HepG2 (cell line): ENCODE data around the gene GIPC2. TPM values are rescaled to one million over a fixed set of nuclear protein-coding genes. Genes with fewer than 3 reads are reported as not detected.
"Not testable (repeated sequence)": the region's sequence is repeated elsewhere in the genome, so short reads cannot be mapped to it uniquely, and the experiment has no call there.

Source experiments
- ATAC-seq: fragments of 200-7000 bp; cut with Tn5 transposase; 3 replicates; pipeline ENCODE4 v1.9.1; 2020; ENCODE audit warnings: mild to moderate bottlenecking, moderate library complexity
- BruUV-seq: library from RNA; stranded (reverse); fragments of 400-500 nt; replicated peaks from 2 replicates; lab custom pipeline; 2021; lab: Mats Ljungman, UMichigan
- CTCF ChIA-PET: fragments of 300-600 bp; formaldehyde crosslinking; extraction: SDS; loops from one replicate; lab custom pipeline; 2021; ENCODE audit warnings: low total read pairs, inconsistent platforms, low intra/inter-chr PET ratio; lab: Yijun Ruan, JAX
- POLR2A ChIA-PET: fragments of 350-600 bp; sonication (Branson Sonifier 250); formaldehyde crosslinking; loops from one replicate; lab custom pipeline; 2020; ENCODE audit warnings: antibody characterized with exemption, inconsistent platforms; lab: Yijun Ruan, JAX
- DNase-seq: peaks from one replicate; pipeline ENCODE4 v3.0.0-alpha.2; 2015; ENCODE audit warnings: low spot score
- FAIRE-seq: peaks from 3 replicates; lab custom pipeline; 2011; peaks lifted over from hg19 to GRCh38; lab: Jason Lieb, UNC
- H2AFZ ChIP-seq: one replicate; pipeline ENCODE4 v1.6.1; 2011; ENCODE audit warnings: low read length, inconsistent platforms
- H3K27ac ChIP-seq: fragments of 300-600 bp; 3 replicates; pipeline ENCODE4 v1.8.0; 2011; ENCODE audit warnings: mixed run types, mild to moderate bottlenecking, mixed read lengths, low read length, inconsistent platforms; ENCODE audit not compliant: insufficient read depth; ENCODE audit errors: extremely low read length
- H3K27me3 ChIP-seq, 2 experiments: fragments of 200-600 bp in 1 of 2; 2 replicates in 1 of 2; 3 replicates in 1 of 2; pipeline versions ENCODE4 v1.6.0 to v1.8.0; 2011; ENCODE audit warnings: low read length in 2 of 2, mild to moderate bottlenecking in 2 of 2, moderate library complexity in 2 of 2, inconsistent platforms in 1 of 2; ENCODE audit not compliant: insufficient read depth in 2 of 2, control insufficient read depth in 1 of 2
- H3K36me3 ChIP-seq, 2 experiments: fragments of 200-600 bp in 1 of 2; replicated peaks in 1 of 2; 2 replicates in 1 of 2; 3 replicates in 1 of 2; pipeline versions ENCODE4 v1.5.1 to v1.8.0; 2011; ENCODE audit warnings: low read length in 2 of 2, inconsistent platforms in 1 of 2; ENCODE audit not compliant: insufficient read depth in 2 of 2, control insufficient read depth in 1 of 2
- H3K4me1 ChIP-seq: 2 replicates; pipeline ENCODE4 v1.5.1; 2012; ENCODE audit warnings: low read length, inconsistent platforms; ENCODE audit not compliant: insufficient read depth
- H3K4me2 ChIP-seq: 2 replicates; pipeline ENCODE4 v1.6.0; 2011; ENCODE audit warnings: low read depth, low read length, inconsistent platforms
- H3K4me3 ChIP-seq, 3 experiments: fragments of 200-600 bp in 1 of 3; sonication (generic), shearing (Covaris generic) in 1 of 3; replicated peaks in 1 of 3; 2 replicates each; pipeline ENCODE4 v1.5.1; 2011 to 2016; ENCODE audit warnings: low read length in 3 of 3, inconsistent platforms in 2 of 3, low read depth in 2 of 3, mild to moderate bottlenecking in 2 of 3, control low read depth in 1 of 3, mixed read lengths in 1 of 3; ENCODE audit not compliant: insufficient read depth in 1 of 3
- H3K79me2 ChIP-seq: one replicate; pipeline ENCODE4 v1.6.1; 2011; ENCODE audit warnings: low read length, inconsistent platforms; ENCODE audit not compliant: insufficient read depth
- H3K9ac ChIP-seq: 2 replicates; pipeline ENCODE4 v1.6.0; 2011; ENCODE audit warnings: mild to moderate bottlenecking, low read depth, low read length, inconsistent platforms; ENCODE audit not compliant: insufficient read depth
- H3K9me3 ChIP-seq: 2 replicates; pipeline ENCODE4 v1.5.1; 2012; ENCODE audit warnings: mild to moderate bottlenecking, low read length
- H4K20me1 ChIP-seq: 2 replicates; pipeline ENCODE4 v1.6.0; 2011; ENCODE audit warnings: inconsistent platforms, mild to moderate bottlenecking, low read length, moderate library complexity; ENCODE audit not compliant: insufficient read depth
- ZBTB21 ChIP-seq: sonication (generic); formaldehyde crosslinking; IDR thresholded peaks from 2 replicates; pipeline ENCODE4 v1.4.0; 2020; ENCODE audit warnings: missing genetic modification reagents
- ZBTB44 ChIP-seq: sonication (generic); formaldehyde crosslinking; IDR thresholded peaks from 2 replicates; pipeline ENCODE4 v1.4.0; 2020; ENCODE audit warnings: missing genetic modification reagents
- WGBS: methylation state at CpG from one replicate; pipeline ENCODE4 v1.1.6; 2017; ENCODE audit warnings: low lambda C conversion rate; 5-methylcytosine and 5-hydroxymethylcytosine counted together
- in situ Hi-C: cut with HindIII; loops from 2 replicates; pipeline ENCODE4 v1.10.0; 2017; ENCODE audit warnings: low pct_unique_long_range_greater_than_20kb; ENCODE audit not compliant: extremely low pct_ligation_motif_present
- intact Hi-C: fragments of 100-400 bp; cut with micrococcal nuclease; formaldehyde crosslinking; loops from one replicate; pipeline ENCODE4 v1.10.0; 2022; ENCODE audit not compliant: unreplicated experiment
- polyA plus RNA-seq, 8 experiments: library from polyadenylated mRNA; depleted of rRNA in 3 of 8; stranded (reverse) in 7 of 8; unstranded in 1 of 8; fragments of >200 nt; fragmentation: Illumina TruSeq in 4 of 8; extraction: Trizol in 4 of 8; gene quantifications; 2 replicates each; pipeline versions ENCODE4 v1.2.1 to v1.2.3, GENCODE V29; 2011 to 2016; ENCODE audit warnings: low read depth in 4 of 8, missing spikeins in 1 of 8, mixed read lengths in 1 of 8; ENCODE audit not compliant: insufficient read depth in 1 of 8
- total RNA-seq, 5 experiments: library from RNA; depleted of rRNA; stranded (reverse); fragments of >200 nt; fragmentation: Illumina TruSeq; extraction: Trizol; gene quantifications; 2 replicates each; pipeline ENCODE4 v1.2.3, GENCODE V29; 2016; ENCODE audit warnings: low read depth in 1 of 5

GIPC2 gene
- total and polyA plus RNA-seq, 2 of the 13 experiments (the other 11 are each of a cell fraction or from before 2014, with no cell fraction given), result 6.1 to 21.6 TPM

- no peak for DNase-seq
- Histone ChIP-seq H3K4me2 (no peak overlapping the region), H3K27ac (no peak overlapping the region), H3K9ac (no peak overlapping the region), H3K79me2 (peaks cover 44% of the 10 kb centered on the region), H3K27me3 (no peaks in the 10 kb centered on the region), H3K9me3 (no peaks in the 10 kb centered on the region), H3K36me3 (no peaks in the 10 kb centered on the region), H3K4me1 (no peaks in the 10 kb centered on the region), H3K4me3 (no peak overlapping the region), H4K20me1 (peaks cover 2% of the 10 kb centered on the region; the same call in 1 of the 2 replicates), H2AFZ (no peak overlapping the region)
- 96% methylated on average over 4 of the region's 4 CpGs for WGBS
- ChIA-PET POLR2A (no interaction called here), CTCF (no interaction called here)
- in situ Hi-C loops, result no loop called here
- no TSS peak for BruUV-seq
- FAIRE-seq, result no peak
- intact Hi-C loops, result no loop called here
- peak; percentile 72 for ATAC-seq
- no peak for TF ChIP-seq ZBTB21
Measured at GRCh38 chr1:78060857-78061563, 15.2 kb downstream of the GIPC2 start.

- no peak overlapping the region for H3K4me3 ChIP-seq
- H3K79me2 ChIP-seq, result peaks cover 42% of the 10 kb centered on the region
- peaks cover 2% of the 10 kb centered on the region; the same call in 1 of the 2 replicates for H4K20me1 ChIP-seq
- WGBS, result 100% methylated on average over 1 of the region's 2 CpGs
- in situ Hi-C loops (no loop called here), intact Hi-C loops (no loop called here)
- ChIA-PET POLR2A (interaction anchor here (0.8 kb wide), 1 partner anchor 13 kb away, joined by 3 read pairs; no protein-coding TSS in a partner anchor), CTCF (no interaction called here)
- H3K27ac ChIP-seq, result no peak overlapping the region
- no peak for ATAC-seq
- no peaks in the 10 kb centered on the region for H3K27me3 ChIP-seq
- H3K36me3 ChIP-seq, result no peaks in the 10 kb centered on the region
- no peaks in the 10 kb centered on the region for H3K4me1 ChIP-seq
- H2AFZ ChIP-seq, result no peak overlapping the region
- H3K4me2 ChIP-seq, result no peak overlapping the region
- H3K9ac ChIP-seq, result no peak overlapping the region
- no TSS peak for BruUV-seq
- no peaks in the 10 kb centered on the region for H3K9me3 ChIP-seq
- no peak for FAIRE-seq
- TF ChIP-seq ZBTB44 (CRISPR knock-in tag), result no peak
- no peak for DNase-seq
Measured at GRCh38 chr1:78061825-78062523, 16.2 kb downstream of the GIPC2 start.

- H3K4me3 ChIP-seq, in situ Hi-C loops, FAIRE-seq, CTCF ChIA-PET, H3K27ac ChIP-seq, BruUV-seq, ATAC-seq, H2AFZ ChIP-seq, DNase-seq, H3K9ac ChIP-seq, H3K36me3 ChIP-seq, H4K20me1 ChIP-seq, H3K4me2 ChIP-seq, H3K9me3 ChIP-seq, H3K27me3 ChIP-seq, POLR2A ChIA-PET, intact Hi-C loops: not testable (repeated sequence)
- WGBS, result 95% methylated on average over 2 of the region's 2 CpGs
- peaks cover 14% of the 10 kb centered on the region for H3K4me1 ChIP-seq
- peaks cover 30% of the 10 kb centered on the region for H3K79me2 ChIP-seq
Measured at GRCh38 chr1:78064886-78065285, 19.1 kb downstream of the GIPC2 start.
